PC-9 (cell line): Measurements from ENCODE around the gene IL5. TPM values are rescaled to one million over a fixed set of nuclear protein-coding genes. Genes with fewer than 3 reads are reported as not detected.
"Not testable (repeated sequence)": the region's sequence is repeated elsewhere in the genome, so short reads cannot be mapped to it uniquely, and the experiment has no call there.

Source experiments
- BruUV-seq: library from RNA; stranded (reverse); fragments of 400-500 nt; replicated peaks from 2 replicates; lab custom pipeline; 2021; lab: Mats Ljungman, UMichigan
- CTCF ChIA-PET: fragments of 300-600 bp; sonication (Branson Sonifier 250); formaldehyde crosslinking; loops from one replicate; lab custom pipeline; 2022; ENCODE audit warnings: antibody characterized with exemption; lab: Charles Lee
- POLR2A ChIA-PET: fragments of 300-600 bp; sonication (Branson Sonifier 250); formaldehyde crosslinking; loops from one replicate; lab custom pipeline; 2022; ENCODE audit warnings: antibody characterized with exemption; ENCODE audit not compliant: unreplicated experiment; lab: Charles Lee
- DNase-seq, 2 experiments: peaks; one replicate each; pipeline versions ENCODE4 v3.0.0 to v3.0.0-alpha.2; 2015 to 2022; ENCODE audit warnings: mixed read lengths in 1 of 2
- H2AFZ ChIP-seq: fragments of 200-600 bp; sonication (generic); 2 replicates; pipeline ENCODE4 v1.8.1; 2017; ENCODE audit warnings: antibody characterized with exemption
- H3F3A ChIP-seq: fragments of 200-600 bp; sonication (generic); 2 replicates; pipeline ENCODE4 v1.8.1; 2017; ENCODE audit warnings: antibody characterized with exemption, mild to moderate bottlenecking, low read depth; ENCODE audit not compliant: insufficient read depth
- H3K27ac ChIP-seq: fragments of 200-600 bp; sonication (generic); 2 replicates; pipeline ENCODE4 v1.6.1; 2016; ENCODE audit warnings: mixed run types
- H3K27me3 ChIP-seq: fragments of 200-600 bp; sonication (generic); 2 replicates; pipeline ENCODE4 v1.6.1; 2016; ENCODE audit warnings: low read depth, mixed run types; ENCODE audit not compliant: insufficient read depth
- H3K36me3 ChIP-seq: fragments of 200-600 bp; sonication (generic); 2 replicates; pipeline ENCODE4 v1.6.1; 2016; ENCODE audit warnings: low read depth, mixed run types
- H3K4me1 ChIP-seq: fragments of 200-600 bp; sonication (generic); replicated peaks from 2 replicates; pipeline ENCODE4 v1.6.1; 2016; ENCODE audit warnings: mixed run types; ENCODE audit not compliant: insufficient read depth
- H3K4me2 ChIP-seq: fragments of 200-600 bp; sonication (generic); 2 replicates; pipeline ENCODE4 v1.6.1; 2017; ENCODE audit warnings: mixed run types
- H3K4me3 ChIP-seq: fragments of 200-600 bp; sonication (generic); 2 replicates; pipeline ENCODE4 v1.6.1; 2016; ENCODE audit warnings: mixed run types
- H3K79me2 ChIP-seq: fragments of 200-600 bp; sonication (generic); 2 replicates; pipeline ENCODE4 v1.6.1; 2017; ENCODE audit warnings: low read depth, mixed run types
- H3K9me2 ChIP-seq: fragments of 200-600 bp; sonication (generic); 2 replicates; pipeline ENCODE4 v1.8.1; 2017; ENCODE audit warnings: mild to moderate bottlenecking; ENCODE audit not compliant: insufficient read depth
- H3K9me3 ChIP-seq: fragments of 200-600 bp; sonication (generic); 2 replicates; pipeline ENCODE4 v1.8.1; 2016; ENCODE audit warnings: low read depth; ENCODE audit not compliant: insufficient read depth
- H4K20me1 ChIP-seq: fragments of 200-600 bp; sonication (generic); 2 replicates; pipeline ENCODE4 v1.8.1; 2017; ENCODE audit not compliant: insufficient read depth
- CTCF ChIP-seq: fragments of 200-600 bp; sonication (generic); conservative IDR thresholded peaks from 2 replicates; pipeline ENCODE4 v1.6.1; 2017; ENCODE audit warnings: mixed run types, antibody characterized with exemption, mild to moderate bottlenecking, moderate library complexity
- EZH2 ChIP-seq: fragments of 200-600 bp; sonication (generic); IDR thresholded peaks from 2 replicates; pipeline ENCODE4 v1.8.0; 2017; ENCODE audit warnings: antibody characterized with exemption, low read depth
- intact Hi-C: fragments of 100-400 bp; cut with micrococcal nuclease; formaldehyde crosslinking; loops from one replicate; pipeline ENCODE4 v1.10.0; 2022; ENCODE audit not compliant: unreplicated experiment
- total RNA-seq: library from RNA; stranded (reverse); gene quantifications from 2 replicates; pipeline ENCODE4 v1.2.3, GENCODE V29; 2021

Gene IL5
- total RNA-seq, 1 experiment from 2014 or later = not detected

- no TSS peak for BruUV-seq
- POLR2A ChIA-PET = interaction anchor here (0.6 to 0.7 kb wide), 2 partner anchors 529 to 1518 kb away, joined by 3 read pairs; no protein-coding TSS in a partner anchor
Measured at GRCh38 chr5:132526290-132526973, 16.9 kb downstream of the IL5 start.

GRCh38 chr5:132525299-132525724 lies 18.0 kb downstream of the IL5 start:
- Histone ChIP-seq H3K27ac (no peak overlapping the region), H3K4me2 (no peak overlapping the region), H3K4me1 (no peaks in the 10 kb centered on the region), H4K20me1 (no peaks in the 10 kb centered on the region), H3K79me2 (no peaks in the 10 kb centered on the region), H3K9me3 (no peaks in the 10 kb centered on the region), H2AFZ (no peak overlapping the region), H3K4me3 (no peak overlapping the region), H3K36me3 (no peaks in the 10 kb centered on the region), H3K9me2 (no peaks in the 10 kb centered on the region; the same call in 1 of the 2 replicates), H3K27me3 (no peaks in the 10 kb centered on the region), H3F3A (no peaks in the 10 kb centered on the region)
- intact Hi-C loops = loop anchor here (10.0 kb wide), 2 partner anchors 179 to 461 kb away; partner anchors contain the start of gene IL3
- TF ChIP-seq CTCF = no peak
- no peak for TF ChIP-seq EZH2
- no TSS peak for BruUV-seq
- no peak for DNase-seq
- CTCF ChIA-PET = no interaction called here
- POLR2A ChIA-PET = interaction anchor here (0.6 kb wide), 1 partner anchor 93 kb away, joined by 3 read pairs; no protein-coding TSS in a partner anchor

More at GRCh38 chr5:132526290-132526973, 16.9 kb downstream of the IL5 start:
- Histone ChIP-seq H3K4me3 (no peak overlapping the region), H3K36me3 (no peaks in the 10 kb centered on the region), H3K4me2 (peak overlapping the region; percentile 71), H4K20me1 (no peaks in the 10 kb centered on the region), H3K27me3 (no peaks in the 10 kb centered on the region), H3K9me2 (no peaks in the 10 kb centered on the region; the same call in 1 of the 2 replicates), H3K4me1 (no peaks in the 10 kb centered on the region), H3K79me2 (no peaks in the 10 kb centered on the region), H3F3A (no peaks in the 10 kb centered on the region), H3K9me3 (no peaks in the 10 kb centered on the region), H2AFZ (no peak overlapping the region), H3K27ac (no peak overlapping the region)
- CTCF ChIA-PET = interaction anchor here (0.5 to 1.1 kb wide), 5 partner anchors 10 to 294 kb away, joined by 3 to 6 read pairs (median 3); no protein-coding TSS in a partner anchor
- DNase-seq = peak; percentile 52 to 63
- TF ChIP-seq CTCF (peak; percentile 97), EZH2 (no peak)
- intact Hi-C loops = loop anchor here (1.0 to 10.0 kb wide), 3 partner anchors 178 to 462 kb away; partner anchors contain the start of gene IL3

GRCh38 chr5:132524877-132525276 lies 18.4 kb downstream of the IL5 start:
- CTCF ChIA-PET, H3K4me1 ChIP-seq, H3K4me2 ChIP-seq, H3K4me3 ChIP-seq, H3K79me2 ChIP-seq, H3K36me3 ChIP-seq, H2AFZ ChIP-seq, H3F3A ChIP-seq, H3K27ac ChIP-seq, POLR2A ChIA-PET, H3K9me3 ChIP-seq, BruUV-seq, DNase-seq, H3K9me2 ChIP-seq, H4K20me1 ChIP-seq, H3K27me3 ChIP-seq: not testable (repeated sequence)
- intact Hi-C loops = loop anchor here (10.0 kb wide), 2 partner anchors 180 to 460 kb away; partner anchors contain the start of gene IL3

GRCh38 chr5:132522067-132522466 lies 21.3 kb downstream of the IL5 start:
- H3K36me3 ChIP-seq, DNase-seq, H2AFZ ChIP-seq, H3K9me2 ChIP-seq, H3K79me2 ChIP-seq, H3K27ac ChIP-seq, H3K9me3 ChIP-seq, H3K27me3 ChIP-seq, BruUV-seq, H3F3A ChIP-seq, POLR2A ChIA-PET, H3K4me2 ChIP-seq, H3K4me3 ChIP-seq, CTCF ChIA-PET, H3K4me1 ChIP-seq, H4K20me1 ChIP-seq: not testable (repeated sequence)
- intact Hi-C loops = loop anchor here (10.0 kb wide), 2 partner anchors 183 to 457 kb away; partner anchors contain the start of gene IL3

- H3K79me2 ChIP-seq, H4K20me1 ChIP-seq, H3K4me3 ChIP-seq, H3K9me2 ChIP-seq, H2AFZ ChIP-seq, H3K27ac ChIP-seq, H3K4me2 ChIP-seq, POLR2A ChIA-PET, DNase-seq, intact Hi-C loops, BruUV-seq, H3K36me3 ChIP-seq, CTCF ChIA-PET, H3K27me3 ChIP-seq: not testable (repeated sequence)
- H3K4me1 ChIP-seq = peaks cover 10% of the 10 kb centered on the region
- peaks cover 19% of the 10 kb centered on the region for H3F3A ChIP-seq
- peaks cover 11% of the 10 kb centered on the region for H3K9me3 ChIP-seq
Measured at GRCh38 chr5:132513618-132514336, 29.5 kb downstream of the IL5 start.
